ENCODE measurements around the gene ERBB4. TPM values are rescaled to one million over a fixed set of nuclear protein-coding genes. Genes with fewer than 3 reads are reported as not detected.
A peak's percentile ranks its signal among the peaks of the same experiment; 100 is the strongest.

Gene ERBB4
- total RNA-seq, 2 experiments from 2014 or later: not detected

DNA sequence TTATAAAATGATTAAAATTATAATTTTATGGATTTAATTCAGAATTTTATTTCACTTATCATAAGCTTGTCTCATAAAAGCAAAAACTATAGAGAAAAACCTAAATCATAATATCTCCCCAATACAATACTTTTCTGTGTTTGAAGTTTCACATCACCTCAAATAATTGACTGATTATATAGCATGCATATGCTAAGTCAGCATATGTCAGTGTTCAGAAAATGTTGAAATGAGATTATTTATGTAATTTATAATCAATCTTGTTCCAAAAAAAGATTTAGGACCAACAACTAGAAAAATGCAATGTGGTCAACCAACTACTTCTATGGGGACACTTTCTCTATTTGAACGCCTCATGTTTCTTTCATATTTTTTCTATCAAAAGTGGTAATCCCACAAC is 1079.6 kb downstream of the ERBB4 start:
- H3K36me3 ChIP-seq (ENCODE audit: insufficient read depth, low read length): no peaks in the 10 kb centered on the region
- CTCF ChIA-PET (ENCODE audit: unreplicated experiment): no interaction called here
- H4K20me1 ChIP-seq (ENCODE audit: insufficient read depth, low read length): no peaks in the 10 kb centered on the region
- no peaks in the 10 kb centered on the region for H3K79me2 ChIP-seq (ENCODE audit: insufficient read depth, low read depth, low read length)
- no peak for DNase-seq (ENCODE audit: low spot score)
- no TSS peak for BruUV-seq (replicated peaks)
- H3K9me2 ChIP-seq (ENCODE audit: insufficient read depth, low read length): no peaks in the 10 kb centered on the region
- intact Hi-C loops (cut with micrococcal nuclease; ENCODE audit: unreplicated experiment): no loop called here
- no peaks in the 10 kb centered on the region for H3K9me3 ChIP-seq (ENCODE audit: low read length)
- H3K4me3 ChIP-seq (ENCODE audit: low read depth, low read length, poor library complexity, severe bottlenecking): no peak overlapping the region
- POLR2A ChIA-PET: interaction anchor here (0.7 kb wide), 1 partner anchor 149 kb away, joined by 3 read pairs; no protein-coding TSS in a partner anchor
- no peak overlapping the region for H2AFZ ChIP-seq (ENCODE audit: low read length)
- no peak overlapping the region for H3K27ac ChIP-seq (ENCODE audit: low read depth, low read length, poor library complexity, severe bottlenecking)
- TF ChIP-seq EZH2phosphoT487 (IDR thresholded peaks at IDR 0.05; ENCODE audit: borderline replicate concordance, low read depth, low read length): no peak
- TF ChIP-seq, protein P1, sequence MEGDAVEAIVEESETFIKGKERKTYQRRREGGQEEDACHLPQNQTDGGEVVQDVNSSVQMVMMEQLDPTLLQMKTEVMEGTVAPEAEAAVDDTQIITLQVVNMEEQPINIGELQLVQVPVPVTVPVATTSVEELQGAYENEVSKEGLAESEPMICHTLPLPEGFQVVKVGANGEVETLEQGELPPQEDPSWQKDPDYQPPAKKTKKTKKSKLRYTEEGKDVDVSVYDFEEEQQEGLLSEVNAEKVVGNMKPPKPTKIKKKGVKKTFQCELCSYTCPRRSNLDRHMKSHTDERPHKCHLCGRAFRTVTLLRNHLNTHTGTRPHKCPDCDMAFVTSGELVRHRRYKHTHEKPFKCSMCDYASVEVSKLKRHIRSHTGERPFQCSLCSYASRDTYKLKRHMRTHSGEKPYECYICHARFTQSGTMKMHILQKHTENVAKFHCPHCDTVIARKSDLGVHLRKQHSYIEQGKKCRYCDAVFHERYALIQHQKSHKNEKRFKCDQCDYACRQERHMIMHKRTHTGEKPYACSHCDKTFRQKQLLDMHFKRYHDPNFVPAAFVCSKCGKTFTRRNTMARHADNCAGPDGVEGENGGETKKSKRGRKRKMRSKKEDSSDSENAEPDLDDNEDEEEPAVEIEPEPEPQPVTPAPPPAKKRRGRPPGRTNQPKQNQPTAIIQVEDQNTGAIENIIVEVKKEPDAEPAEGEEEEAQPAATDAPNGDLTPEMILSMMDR (conservative IDR thresholded peaks at IDR 0.05; ENCODE audit: low read length): no peak
- H3K4me1 ChIP-seq (ENCODE audit: insufficient read depth, low read length, poor library complexity, severe bottlenecking): no peaks in the 10 kb centered on the region
- H3K4me2 ChIP-seq (ENCODE audit: low read length): no peak overlapping the region

DNA sequence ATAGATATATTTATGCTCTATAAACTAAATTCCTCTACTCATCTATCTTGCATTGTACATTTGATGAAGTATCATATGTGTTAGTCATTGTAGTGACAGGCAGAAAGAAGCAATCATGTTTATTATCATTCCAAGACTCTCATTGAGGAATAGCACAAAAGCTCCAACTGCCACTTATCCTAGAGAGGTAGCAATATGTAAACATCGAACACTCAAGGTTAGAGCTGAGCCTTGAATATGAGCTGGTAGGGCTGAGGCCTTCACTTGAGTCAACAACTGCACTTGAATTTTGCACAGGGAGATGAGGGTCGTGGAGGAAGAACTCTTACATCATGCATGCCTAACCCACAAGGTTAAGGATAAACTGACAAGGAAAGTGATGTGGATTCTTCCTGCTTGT is 1081.3 kb downstream of the ERBB4 start:
- no peak overlapping the region for H3K4me3 ChIP-seq (ENCODE audit: low read depth, low read length, poor library complexity, severe bottlenecking)
- H2AFZ ChIP-seq (ENCODE audit: low read length): no peak overlapping the region
- TF ChIP-seq, protein P1 (conservative IDR thresholded peaks at IDR 0.05; ENCODE audit: low read length): no peak
- TF ChIP-seq EZH2phosphoT487 (IDR thresholded peaks at IDR 0.05; ENCODE audit: borderline replicate concordance, low read depth, low read length): no peak
- no peaks in the 10 kb centered on the region for H3K4me1 ChIP-seq (ENCODE audit: insufficient read depth, low read length, poor library complexity, severe bottlenecking)
- H3K27ac ChIP-seq (ENCODE audit: low read depth, low read length, poor library complexity, severe bottlenecking): no peak overlapping the region
- no peak for DNase-seq (ENCODE audit: low spot score)
- ChIA-PET POLR2A (interaction anchor here (0.6 to 1.3 kb wide), 2 partner anchors 8 to 974 kb away, joined by 3 to 5 read pairs; no protein-coding TSS in a partner anchor), CTCF (ENCODE audit: unreplicated experiment) (no interaction called here)
- no peaks in the 10 kb centered on the region for H3K36me3 ChIP-seq (ENCODE audit: insufficient read depth, low read length)
- no peaks in the 10 kb centered on the region for H3K9me3 ChIP-seq (ENCODE audit: low read length)
- no TSS peak for BruUV-seq (replicated peaks)
- no peaks in the 10 kb centered on the region for H3K9me2 ChIP-seq (ENCODE audit: insufficient read depth, low read length)
- H4K20me1 ChIP-seq (ENCODE audit: insufficient read depth, low read length): no peaks in the 10 kb centered on the region
- intact Hi-C loops (cut with micrococcal nuclease; ENCODE audit: unreplicated experiment): no loop called here
- H3K79me2 ChIP-seq (ENCODE audit: insufficient read depth, low read depth, low read length): no peaks in the 10 kb centered on the region
- no peak overlapping the region for H3K4me2 ChIP-seq (ENCODE audit: low read length)

GRCh38 chr2:211455216-211455841 is 1083.3 kb downstream of the ERBB4 start:
- ChIA-PET CTCF (ENCODE audit: unreplicated experiment) (no interaction called here), POLR2A (interaction anchor here (0.6 kb wide), 1 partner anchor 43 kb away, joined by 3 read pairs; no protein-coding TSS in a partner anchor)
- DNase-seq (ENCODE audit: low spot score): peak; percentile 55
- intact Hi-C loops (cut with micrococcal nuclease; ENCODE audit: unreplicated experiment): no loop called here
- no peak overlapping the region for H3K27ac ChIP-seq (ENCODE audit: low read depth, low read length, poor library complexity, severe bottlenecking)
- TF ChIP-seq EZH2phosphoT487 (IDR thresholded peaks at IDR 0.05; ENCODE audit: borderline replicate concordance, low read depth, low read length): no peak
- TF ChIP-seq, protein P1 (conservative IDR thresholded peaks at IDR 0.05; ENCODE audit: low read length): peak; percentile 98
- H3K4me3 ChIP-seq (ENCODE audit: low read depth, low read length, poor library complexity, severe bottlenecking): no peak overlapping the region
- no peaks in the 10 kb centered on the region for H4K20me1 ChIP-seq (ENCODE audit: insufficient read depth, low read length)
- BruUV-seq (replicated peaks): no TSS peak
- H3K79me2 ChIP-seq (ENCODE audit: insufficient read depth, low read depth, low read length): no peaks in the 10 kb centered on the region
- H3K4me1 ChIP-seq (ENCODE audit: insufficient read depth, low read length, poor library complexity, severe bottlenecking): no peaks in the 10 kb centered on the region
- H3K9me2 ChIP-seq (ENCODE audit: insufficient read depth, low read length): no peaks in the 10 kb centered on the region
- H3K36me3 ChIP-seq (ENCODE audit: insufficient read depth, low read length): no peaks in the 10 kb centered on the region
- no peak overlapping the region for H3K4me2 ChIP-seq (ENCODE audit: low read length)
- H2AFZ ChIP-seq (ENCODE audit: low read length): no peak overlapping the region
- H3K9me3 ChIP-seq (ENCODE audit: low read length): no peaks in the 10 kb centered on the region
